Neural progenitor cell (in vitro differentiated cells): ENCODE results near the gene SUGP1.

Experiments
- CTCF ChIP-seq: fragments of 200-600 bp; sonication (generic); IDR thresholded peaks from 2 replicates; pipeline ENCODE4 v1.5.1; 2017; ENCODE audit warnings: antibody characterized with exemption, mild to moderate bottlenecking
- EZH2 ChIP-seq: fragments of 200-600 bp; sonication (generic); IDR thresholded peaks from 2 replicates; pipeline ENCODE4 v1.6.1; 2017; ENCODE audit warnings: antibody characterized with exemption, mild to moderate bottlenecking, moderate library complexity
- EZH2phosphoT487 ChIP-seq: fragments of 200-600 bp; sonication (generic); IDR thresholded peaks from 2 replicates; pipeline ENCODE4 v1.6.1; 2017; ENCODE audit warnings: antibody characterized with exemption

GRCh38 chr19:19300613-19301012 is 19.7 kb downstream of the SUGP1 start:
- TF ChIP-seq EZH2phosphoT487 (no peak), CTCF (no peak), EZH2 (no peak)
